Gastroesophageal sphincter (tissue), 4 donors: ENCODE results near the gene DUS3L. TPM values are rescaled to one million over a fixed set of nuclear protein-coding genes. Genes with fewer than 3 reads are reported as not detected.

Experiments used
- ATAC-seq: fragments of 150-250 bp; one replicate; pipeline ENCODE4 v1.9.1; 2016; ENCODE audit warnings: mild to moderate bottlenecking, moderate library complexity
- H3K27ac ChIP-seq, 4 donors: fragments of 200-600 bp; sonication (generic) in 3 of 4; 1 replicate in 3 of 4; 2 replicates in 1 of 4; pipeline ENCODE4 v1.5.1; 2016 to 2019
- H3K27me3 ChIP-seq: fragments of 200-600 bp; sonication (generic); one replicate; pipeline ENCODE4 v1.5.1; 2019
- H3K36me3 ChIP-seq, 2 donors: fragments of 200-600 bp; sonication (generic); one replicate each; pipeline ENCODE4 v1.5.1; 2019; ENCODE audit warnings: control low read depth in 1 of 2
- H3K4me1 ChIP-seq, 3 donors: fragments of 200-600 bp; sonication (generic); 1 replicate in 2 of 3; 2 replicates in 1 of 3; pipeline ENCODE4 v1.5.1; 2016 to 2019; ENCODE audit warnings: control low read depth in 2 of 3
- H3K4me3 ChIP-seq, 2 donors: fragments of 200-600 bp; sonication (generic); one replicate each; pipeline ENCODE4 v1.5.1; 2019; ENCODE audit warnings: mild to moderate bottlenecking in 1 of 2, moderate library complexity in 1 of 2
- H3K9me3 ChIP-seq, 3 donors: fragments of 200-600 bp; sonication (generic); one replicate each; pipeline ENCODE4 v1.5.1; 2017 to 2019; ENCODE audit warnings: control low read depth in 2 of 3
- EP300 ChIP-seq: sonication (generic); formaldehyde crosslinking; IDR thresholded peaks from one replicate; pipeline ENCODE4 v1.6.1; 2017; ENCODE audit warnings: antibody characterized with exemption, mild to moderate bottlenecking
- POLR2A ChIP-seq, 2 donors: fragments of 450-650 bp; IDR thresholded peaks; one replicate each; pipeline ENCODE4 v1.6.1; 2017; ENCODE audit warnings: antibody characterized with exemption in 2 of 2, mild to moderate bottlenecking in 2 of 2, moderate library complexity in 1 of 2
- POLR2AphosphoS5 ChIP-seq: sonication (generic); formaldehyde crosslinking; IDR thresholded peaks from one replicate; pipeline ENCODE4 v1.6.1; 2017; ENCODE audit warnings: antibody characterized with exemption
- WGBS, 2 donors: methylation state at CpG; one replicate each; pipeline ENCODE4 v1.1.5; 2018; ENCODE audit warnings: low coverage in 1 of 2; 5-methylcytosine and 5-hydroxymethylcytosine counted together
- total RNA-seq, 4 donors: library from RNA; depleted of rRNA; stranded (reverse); fragments of >200 nt; gene quantifications; one replicate each; pipeline ENCODE4 v1.1.0, GENCODE V29; 2016
- TF ChIP-seq, protein P1 (sequence below), 4 experiments: fragments of 200-600 bp in 2 of 4; fragments of 450-650 bp in 2 of 4; sonication (generic) in 1 of 4; IDR thresholded peaks; one replicate each; pipeline ENCODE4 v1.5.1; 2017 to 2019; ENCODE audit warnings: antibody characterized with exemption in 4 of 4, mild to moderate bottlenecking in 2 of 4, moderate library complexity in 2 of 4

DUS3L gene
- total RNA-seq, 4 donors from 2014 or later = 14.1 to 39.4 (median 22.6) TPM

- Histone ChIP-seq H3K36me3 (no peaks in the 10 kb centered on the region), H3K9me3 (no peaks in the 10 kb centered on the region), H3K4me3 (no peak overlapping the region), H3K27me3 (no peaks in the 10 kb centered on the region), H3K27ac (no peak overlapping the region), H3K4me1 (peaks cover 0 to 3% (median 0%) of the 10 kb centered on the region in 3 donors)
- no peak for ATAC-seq
- WGBS, 2 donors = 26 to 63% methylated on average over 5 of the region's 8 CpGs
- TF ChIP-seq POLR2AphosphoS5 (no peak), POLR2A (IDR thresholded peaks at IDR 0.05) (no peak), EP300 (no peak)
- TF ChIP-seq, protein P1, sequence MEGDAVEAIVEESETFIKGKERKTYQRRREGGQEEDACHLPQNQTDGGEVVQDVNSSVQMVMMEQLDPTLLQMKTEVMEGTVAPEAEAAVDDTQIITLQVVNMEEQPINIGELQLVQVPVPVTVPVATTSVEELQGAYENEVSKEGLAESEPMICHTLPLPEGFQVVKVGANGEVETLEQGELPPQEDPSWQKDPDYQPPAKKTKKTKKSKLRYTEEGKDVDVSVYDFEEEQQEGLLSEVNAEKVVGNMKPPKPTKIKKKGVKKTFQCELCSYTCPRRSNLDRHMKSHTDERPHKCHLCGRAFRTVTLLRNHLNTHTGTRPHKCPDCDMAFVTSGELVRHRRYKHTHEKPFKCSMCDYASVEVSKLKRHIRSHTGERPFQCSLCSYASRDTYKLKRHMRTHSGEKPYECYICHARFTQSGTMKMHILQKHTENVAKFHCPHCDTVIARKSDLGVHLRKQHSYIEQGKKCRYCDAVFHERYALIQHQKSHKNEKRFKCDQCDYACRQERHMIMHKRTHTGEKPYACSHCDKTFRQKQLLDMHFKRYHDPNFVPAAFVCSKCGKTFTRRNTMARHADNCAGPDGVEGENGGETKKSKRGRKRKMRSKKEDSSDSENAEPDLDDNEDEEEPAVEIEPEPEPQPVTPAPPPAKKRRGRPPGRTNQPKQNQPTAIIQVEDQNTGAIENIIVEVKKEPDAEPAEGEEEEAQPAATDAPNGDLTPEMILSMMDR (IDR thresholded peaks at IDR 0.05) = no peak
These were observed 16.0 kb downstream of the DUS3L start for GRCh38 chr19:5774921-5775320.

DNA sequence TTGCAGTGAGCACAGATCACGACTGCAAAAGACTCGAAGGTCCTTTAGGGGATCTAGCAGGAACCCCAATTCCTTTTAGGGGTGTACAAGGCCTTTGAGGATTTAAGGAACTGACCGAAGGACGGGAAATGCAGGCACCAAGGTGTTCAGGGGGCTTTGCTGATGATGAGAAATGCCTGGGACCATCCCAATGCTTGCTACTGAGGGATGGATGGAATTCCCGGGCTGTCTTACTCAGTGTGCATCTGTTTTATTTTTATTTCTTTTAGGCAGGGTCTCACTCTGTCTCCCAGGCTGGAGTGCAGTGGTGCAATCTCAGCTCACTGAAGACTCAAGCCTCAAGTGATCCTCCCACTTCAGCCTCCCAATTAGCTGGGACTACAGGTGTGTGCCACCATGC lies 17.7 kb downstream of the DUS3L start:
- H3K4me3 ChIP-seq = no peak overlapping the region
- no peaks in the 10 kb centered on the region for H3K27me3 ChIP-seq
- peaks cover 0 to 3% (median 0%) of the 10 kb centered on the region in 3 donors for H3K4me1 ChIP-seq
- no peaks in the 10 kb centered on the region for H3K9me3 ChIP-seq
- 87 to 93% methylated on average over 3 to 5 of the region's 5 CpGs for WGBS, 2 donors
- H3K36me3 ChIP-seq = no peaks in the 10 kb centered on the region
- no peak overlapping the region for H3K27ac ChIP-seq
- TF ChIP-seq POLR2A (IDR thresholded peaks at IDR 0.05) (no peak), POLR2AphosphoS5 (no peak), EP300 (no peak)
- TF ChIP-seq, protein P1 (IDR thresholded peaks at IDR 0.05) = no peak
- ATAC-seq = no peak

- H3K9me3 ChIP-seq = no peaks in the 10 kb centered on the region
- 69 to 89% methylated on average over 3 to 6 of the region's 19 CpGs for WGBS, 2 donors
- H3K27ac ChIP-seq = no peak overlapping the region
- H3K4me1 ChIP-seq = peaks cover 0 to 3% (median 0%) of the 10 kb centered on the region in 3 donors
- no peak for TF ChIP-seq POLR2A (IDR thresholded peaks at IDR 0.05)
- H3K36me3 ChIP-seq = no peaks in the 10 kb centered on the region
- ATAC-seq = no peak
- no peak overlapping the region for H3K4me3 ChIP-seq
- no peaks in the 10 kb centered on the region for H3K27me3 ChIP-seq
These were observed 18.5 kb downstream of the DUS3L start for GRCh38 chr19:5772416-5772815.

DNA sequence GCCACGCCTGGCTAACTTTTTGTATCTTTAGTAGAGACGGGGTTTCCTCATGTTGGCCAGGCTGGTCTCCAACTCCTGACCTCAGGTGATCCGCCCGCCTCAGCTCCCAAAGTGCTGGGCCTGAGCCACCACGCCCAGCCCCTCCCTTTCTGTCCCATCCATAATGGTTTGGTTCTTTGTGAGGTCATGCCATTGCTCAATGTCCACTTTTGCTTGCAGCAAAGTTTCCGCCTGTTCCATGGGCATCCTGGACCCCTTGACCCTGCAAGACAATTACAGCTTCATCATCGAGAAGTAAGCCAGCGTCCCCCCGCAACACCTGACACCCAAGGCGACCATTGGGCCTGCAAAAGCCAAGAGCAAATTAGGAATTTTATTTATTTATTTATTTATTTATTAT lies 23.0 kb downstream of the DUS3L start:
- Histone ChIP-seq H3K36me3 (no peaks in the 10 kb centered on the region), H3K4me1 (no peaks in the 10 kb centered on the region), H3K4me3 (no peak overlapping the region), H3K27me3 (no peaks in the 10 kb centered on the region), H3K9me3 (no peaks in the 10 kb centered on the region), H3K27ac (no peak overlapping the region)
- ATAC-seq = no peak
- TF ChIP-seq, protein P1 (IDR thresholded peaks at IDR 0.05) = no peak
- no peak for TF ChIP-seq POLR2A (IDR thresholded peaks at IDR 0.05)
- TF ChIP-seq EP300 = no peak
- WGBS, 2 donors = 87 to 91% methylated on average over 7 to 10 of the region's 10 CpGs

DNA sequence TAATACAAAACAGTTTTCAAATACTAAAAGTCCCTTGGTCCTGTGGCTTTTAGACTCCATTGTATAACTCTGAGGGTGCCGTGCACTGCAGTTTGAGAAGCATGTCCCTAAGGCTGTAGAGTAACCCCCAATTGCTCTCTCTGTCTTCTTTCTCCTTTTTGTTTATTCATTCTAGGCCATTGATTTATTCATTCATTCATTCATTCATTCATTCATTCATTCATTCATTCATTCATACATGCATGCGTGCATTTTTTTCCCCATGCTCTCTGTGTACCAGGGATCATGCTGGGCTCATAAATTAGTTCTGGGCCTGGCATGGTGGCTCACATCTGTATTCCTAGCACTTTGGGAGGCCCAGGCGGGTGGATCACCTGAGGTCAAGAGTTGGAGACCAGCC lies 25.7 kb downstream of the DUS3L start:
- H3K27me3 ChIP-seq = peaks cover 4% of the 10 kb centered on the region
- H3K36me3 ChIP-seq = no peaks in the 10 kb centered on the region
- no peak for ATAC-seq
- H3K4me1 ChIP-seq = no peaks in the 10 kb centered on the region
- no peak overlapping the region for H3K4me3 ChIP-seq
- no peak overlapping the region for H3K27ac ChIP-seq
- 89 to 100% methylated on average over 1 to 3 of the region's 3 CpGs for WGBS, 2 donors
- TF ChIP-seq POLR2AphosphoS5 (no peak), POLR2A (IDR thresholded peaks at IDR 0.05) (no peak), EP300 (no peak)
- TF ChIP-seq, protein P1 (IDR thresholded peaks at IDR 0.05) = no peak
- no peaks in the 10 kb centered on the region for H3K9me3 ChIP-seq
